Testis (tissue), 3 donors: ENCODE data around the gene DNAH9. TPM values are rescaled to one million over a fixed set of nuclear protein-coding genes. Genes with fewer than 3 reads are reported as not detected.

ENCODE experiments used
- DNase-seq: peaks from one replicate; pipeline ENCODE4 v3.0.0-alpha.2; 2019
- H3K27ac ChIP-seq, 2 donors: fragments of 200-600 bp; sonication (generic); one replicate each; pipeline ENCODE4 v1.5.1; 2019
- H3K27me3 ChIP-seq: fragments of 200-600 bp; sonication (generic); one replicate; pipeline ENCODE4 v1.5.1; 2019
- H3K36me3 ChIP-seq: fragments of 200-600 bp; sonication (generic); one replicate; pipeline ENCODE4 v1.5.1; 2017; ENCODE audit warnings: low read depth; ENCODE audit errors: missing control alignments
- H3K4me1 ChIP-seq: fragments of 200-600 bp; sonication (generic); one replicate; pipeline ENCODE4 v1.5.1; 2019
- H3K4me3 ChIP-seq, 2 donors: fragments of 200-600 bp; sonication (generic); one replicate each; pipeline ENCODE4 v1.5.1; 2017 to 2019
- H3K9me3 ChIP-seq: fragments of 200-600 bp; sonication (generic); one replicate; pipeline ENCODE4 v1.5.1; 2017
- CTCF ChIP-seq, 3 experiments: fragments of 450-650 bp in 2 of 3; fragments of 200-600 bp in 1 of 3; sonication (generic) in 1 of 3; IDR thresholded peaks; one replicate each; pipeline ENCODE4 v1.5.1; 2016 to 2019; ENCODE audit warnings: antibody characterized with exemption in 3 of 3, mild to moderate bottlenecking in 2 of 3, moderate library complexity in 1 of 3
- POLR2A ChIP-seq: fragments of 450-650 bp; IDR thresholded peaks from one replicate; pipeline ENCODE4 v1.6.1; 2017; ENCODE audit warnings: antibody characterized with exemption, mild to moderate bottlenecking, moderate library complexity
- WGBS, 2 donors: methylation state at CpG; one replicate each; pipeline ENCODE4 v1.1.5; 2018; 5-methylcytosine and 5-hydroxymethylcytosine counted together
- intact Hi-C: fragments of 100-400 bp; cut with DNase I; formaldehyde crosslinking; loops from one replicate; pipeline ENCODE4 v1.15.1; 2023; ENCODE audit warnings: low total_unique reads
- polyA plus RNA-seq: library from polyadenylated mRNA; stranded (reverse); fragments of 350-450 nt; fragmentation: Illumina TruSeq; extraction: RNeasy Lipid Tissue Mini Kit (QIAGEN cat#74804); gene quantifications from one replicate; pipeline ENCODE4 v1.2.3, GENCODE V29; 2014; ENCODE audit warnings: low read depth, low replicate concordance; ENCODE audit not compliant: insufficient read depth
- total RNA-seq, 2 donors: library from RNA; depleted of rRNA; stranded (reverse); fragments of >200 nt; gene quantifications; one replicate each; pipeline ENCODE4 v1.2.3, GENCODE V29; 2016

DNAH9 gene
- total and polyA plus RNA-seq, 3 donors from 2014 or later, result 15.4 to 22.9 (median 19.4) TPM

GRCh38 chr17:11564589-11565380 lies 33.5 kb upstream of the DNAH9 start:
- Histone ChIP-seq H3K4me1 (no peaks in the 10 kb centered on the region), H3K36me3 (no peaks in the 10 kb centered on the region), H3K9me3 (no peaks in the 10 kb centered on the region), H3K27ac (no peak overlapping the region), H3K27me3 (no peaks in the 10 kb centered on the region), H3K4me3 (no peak overlapping the region)
- TF ChIP-seq CTCF (IDR thresholded peaks at IDR 0.05) (no peak), POLR2A (no peak)
- peak; percentile 28 for DNase-seq
- WGBS, 2 donors, result 63 to 66% methylated on average over 3 of the region's 3 CpGs
- intact Hi-C loops, result no loop called here

- H3K9me3 ChIP-seq, result no peaks in the 10 kb centered on the region
- no peak overlapping the region for H3K27ac ChIP-seq
- H3K36me3 ChIP-seq, result no peaks in the 10 kb centered on the region
- DNase-seq, result no peak
- no peaks in the 10 kb centered on the region for H3K4me1 ChIP-seq
- H3K27me3 ChIP-seq, result no peaks in the 10 kb centered on the region
- H3K4me3 ChIP-seq, result no peak overlapping the region
- TF ChIP-seq POLR2A (no peak), CTCF (IDR thresholded peaks at IDR 0.05) (no peak)
- WGBS, 2 donors, result 58 to 61% methylated on average over 4 of the region's 4 CpGs
- intact Hi-C loops, result no loop called here
These were observed 32.7 kb upstream of the DNAH9 start for GRCh38 chr17:11565591-11565990.

- no peaks in the 10 kb centered on the region for H3K36me3 ChIP-seq
- no peak overlapping the region for H3K4me3 ChIP-seq
- no peak for DNase-seq
- H3K27ac ChIP-seq, result no peak overlapping the region
- 82 to 88% methylated on average over 3 of the region's 3 CpGs for WGBS, 2 donors
- TF ChIP-seq POLR2A, result no peak
- no peak for TF ChIP-seq CTCF (IDR thresholded peaks at IDR 0.05)
- no peaks in the 10 kb centered on the region for H3K27me3 ChIP-seq
- intact Hi-C loops, result no loop called here
- H3K9me3 ChIP-seq, result no peaks in the 10 kb centered on the region
- H3K4me1 ChIP-seq, result no peaks in the 10 kb centered on the region
These were observed 19.3 kb upstream of the DNAH9 start for GRCh38 chr17:11578998-11579397.

- Histone ChIP-seq H3K9me3 (no peaks in the 10 kb centered on the region), H3K4me1 (no peaks in the 10 kb centered on the region), H3K36me3 (no peaks in the 10 kb centered on the region), H3K27ac (no peak overlapping the region), H3K4me3 (no peak overlapping the region), H3K27me3 (no peaks in the 10 kb centered on the region)
- TF ChIP-seq POLR2A (no peak), CTCF (IDR thresholded peaks at IDR 0.05) (no peak)
- DNase-seq, result no peak
- intact Hi-C loops, result no loop called here
- 93 to 94% methylated on average over 3 of the region's 3 CpGs for WGBS, 2 donors
These were observed 17.6 kb upstream of the DNAH9 start for GRCh38 chr17:11580677-11581076.

GRCh38 chr17:11582217-11582616 lies 16.1 kb upstream of the DNAH9 start:
- H3K27me3 ChIP-seq, result no peaks in the 10 kb centered on the region
- TF ChIP-seq CTCF (IDR thresholded peaks at IDR 0.05), result no peak
- TF ChIP-seq POLR2A, result no peak
- no peak overlapping the region for H3K4me3 ChIP-seq
- no peaks in the 10 kb centered on the region for H3K4me1 ChIP-seq
- no peaks in the 10 kb centered on the region for H3K36me3 ChIP-seq
- H3K9me3 ChIP-seq, result no peaks in the 10 kb centered on the region
- intact Hi-C loops, result no loop called here
- no peak overlapping the region for H3K27ac ChIP-seq
- no peak for DNase-seq
- 91 to 95% methylated on average over 4 to 5 of the region's 5 CpGs for WGBS, 2 donors
